GM23338 (cell line): ENCODE data around the gene TBC1D2B. TPM values are rescaled to one million over a fixed set of nuclear protein-coding genes. Genes with fewer than 3 reads are reported as not detected.

ENCODE experiments used
- ATAC-seq: fragments of 200-7000 bp; cut with Tn5 transposase; 3 replicates; pipeline ENCODE4 v1.9.1; 2020
- DNase-seq: peaks from one replicate; pipeline ENCODE4 v3.0.0-alpha.2; 2015; ENCODE audit warnings: low spot score
- H2AFZ ChIP-seq: fragments of 200-600 bp; sonication (generic); 2 replicates; pipeline ENCODE4 v1.8.0; 2016; ENCODE audit warnings: antibody characterized with exemption, mild to moderate bottlenecking, moderate library complexity
- H3F3A ChIP-seq: fragments of 200-600 bp; sonication (generic); replicated peaks from 2 replicates; pipeline ENCODE4 v1.8.0; 2017; ENCODE audit warnings: antibody characterized with exemption, mixed run types, low read depth
- H3K27ac ChIP-seq: fragments of 200-600 bp; sonication (generic); 2 replicates; pipeline ENCODE4 v1.6.1; 2016; ENCODE audit warnings: low read depth
- H3K27me3 ChIP-seq: fragments of 200-600 bp; sonication (generic); 2 replicates; pipeline ENCODE4 v1.8.0; 2016; ENCODE audit warnings: mild to moderate bottlenecking, mixed run types, moderate library complexity; ENCODE audit not compliant: insufficient read depth
- H3K36me3 ChIP-seq: fragments of 200-600 bp; sonication (generic); 2 replicates; pipeline ENCODE4 v1.8.0; 2016; ENCODE audit warnings: mild to moderate bottlenecking; ENCODE audit not compliant: insufficient read depth
- H3K4me1 ChIP-seq: fragments of 200-600 bp; sonication (generic); 2 replicates; pipeline ENCODE4 v1.8.0; 2016; ENCODE audit warnings: mild to moderate bottlenecking, moderate library complexity; ENCODE audit not compliant: insufficient read depth
- H3K4me2 ChIP-seq: fragments of 200-600 bp; sonication (generic); 2 replicates; pipeline ENCODE4 v1.7.1; 2017; ENCODE audit warnings: mixed run types
- H3K4me3 ChIP-seq: fragments of 200-600 bp; sonication (generic); 2 replicates; pipeline ENCODE4 v1.6.1; 2016; ENCODE audit warnings: mixed run types
- H3K79me2 ChIP-seq: fragments of 200-600 bp; sonication (generic); replicated peaks from 2 replicates; pipeline ENCODE4 v1.8.0; 2017; ENCODE audit warnings: mild to moderate bottlenecking; ENCODE audit not compliant: insufficient read depth
- H3K9me2 ChIP-seq: fragments of 200-600 bp; sonication (generic); 2 replicates; pipeline ENCODE4 v1.8.0; 2017; ENCODE audit not compliant: insufficient read depth
- H4K20me1 ChIP-seq: fragments of 200-600 bp; sonication (generic); replicated peaks from 2 replicates; pipeline ENCODE4 v1.8.0; 2017; ENCODE audit warnings: mild to moderate bottlenecking; ENCODE audit not compliant: insufficient read depth
- H3K27ac Mint-ChIP-seq: 2 replicates; pipeline ENCODE4 v1.8.0; 2020; ENCODE audit warnings: inconsistent platforms, mild to moderate bottlenecking, moderate library complexity, mixed read lengths
- H3K27me3 Mint-ChIP-seq: 3 replicates; pipeline ENCODE4 v1.8.0; 2022; ENCODE audit warnings: low read depth, mild to moderate bottlenecking, moderate library complexity, mixed read lengths, inconsistent platforms; ENCODE audit not compliant: insufficient read depth, poor library complexity
- H3K36me3 Mint-ChIP-seq: 3 replicates; pipeline ENCODE4 v1.8.0; 2021; ENCODE audit warnings: low read depth, mild to moderate bottlenecking, inconsistent platforms, moderate library complexity, mixed read lengths
- H3K4me1 Mint-ChIP-seq: 3 replicates; pipeline ENCODE4 v1.8.0; 2020; ENCODE audit warnings: mild to moderate bottlenecking, inconsistent platforms, mixed read lengths
- H3K4me3 Mint-ChIP-seq: 3 replicates; pipeline ENCODE4 v1.8.0; 2021; ENCODE audit warnings: moderate library complexity, mild to moderate bottlenecking, inconsistent platforms, mixed read lengths
- H3K9me3 Mint-ChIP-seq: 3 replicates; pipeline ENCODE4 v1.8.0; 2020; ENCODE audit warnings: moderate library complexity, mild to moderate bottlenecking, inconsistent platforms, mixed read lengths
- CREB1 ChIP-seq: fragments of 250-450 bp; sonication (Bioruptor Pico); IDR thresholded peaks from 2 replicates; pipeline ENCODE4 v1.5.0; 2020; ENCODE audit warnings: low read depth, mild to moderate bottlenecking, moderate library complexity
- CTCF ChIP-seq, 2 experiments: fragments of 200-600 bp in 1 of 2; sonication (generic) in 1 of 2; conservative IDR thresholded peaks; 2 replicates each; pipeline versions ENCODE4 v1.5.1 to v1.6.1; 2016 to 2017; ENCODE audit warnings: antibody characterized with exemption in 2 of 2, low read depth in 2 of 2, mild to moderate bottlenecking in 2 of 2, moderate library complexity in 1 of 2
- ETS1 ChIP-seq: IDR thresholded peaks from 2 replicates; pipeline ENCODE4 v1.6.1; 2016; ENCODE audit warnings: antibody characterized with exemption
- EZH2 ChIP-seq: fragments of 200-600 bp; sonication (generic); IDR thresholded peaks from one replicate; pipeline ENCODE4 v1.8.0; 2017; ENCODE audit warnings: antibody characterized with exemption, mild to moderate bottlenecking, low read depth; ENCODE audit not compliant: unreplicated experiment
- EZH2phosphoT487 ChIP-seq: fragments of 200-600 bp; sonication (generic); IDR thresholded peaks from one replicate; pipeline ENCODE4 v1.8.1; 2018; ENCODE audit warnings: antibody characterized with exemption; ENCODE audit not compliant: unreplicated experiment
- JUNB ChIP-seq: IDR thresholded peaks from one replicate; pipeline ENCODE4 v1.6.1; 2016; ENCODE audit warnings: antibody characterized with exemption; ENCODE audit not compliant: unreplicated experiment
- NANOG ChIP-seq: IDR thresholded peaks from 2 replicates; pipeline ENCODE4 v1.6.1; 2016; ENCODE audit warnings: antibody characterized with exemption, borderline replicate concordance
- POLR2AphosphoS5 ChIP-seq: IDR thresholded peaks from 2 replicates; pipeline ENCODE4 v1.6.1; 2016; ENCODE audit warnings: antibody characterized with exemption, low read depth
- REST ChIP-seq: IDR thresholded peaks from one replicate; pipeline ENCODE4 v1.6.1; 2018; ENCODE audit warnings: antibody characterized with exemption; ENCODE audit not compliant: unreplicated experiment
- STAT1 ChIP-seq: IDR thresholded peaks from one replicate; pipeline ENCODE4 v1.6.1; 2016; ENCODE audit warnings: antibody characterized with exemption; ENCODE audit not compliant: unreplicated experiment
- ZNF331 ChIP-seq: fragments of 250-450 bp; sonication (Bioruptor Pico); IDR thresholded peaks from 2 replicates; pipeline ENCODE4 v1.5.0; 2020; ENCODE audit warnings: low read depth, mild to moderate bottlenecking, moderate library complexity
- ZNF462 ChIP-seq: fragments of 250-450 bp; sonication (Bioruptor Pico); IDR thresholded peaks from 2 replicates; pipeline ENCODE4 v1.5.0; 2020; ENCODE audit warnings: mild to moderate bottlenecking, moderate library complexity
- polyA plus RNA-seq: library from polyadenylated mRNA; unstranded; fragments of >200 nt; fragmentation: Nextera tagmentation; extraction: Ambion mirVana; gene quantifications from 2 replicates; pipeline ENCODE4 v1.2.1, GENCODE V29; 2016
- total RNA-seq: library from RNA; depleted of rRNA; stranded (reverse); fragments of >200 nt; shearing (Covaris generic); gene quantifications from 2 replicates; pipeline ENCODE4 v1.2.3, GENCODE V29; 2014

TBC1D2B gene
- total and polyA plus RNA-seq, 2 experiments from 2014 or later, result 3.6 to 17.8 TPM

- no peaks in the 10 kb centered on the region for H3K9me3 Mint-ChIP-seq
- H3K27ac Mint-ChIP-seq, result no peak overlapping the region
- H3K27ac ChIP-seq, result no peak overlapping the region
- no peak for TF ChIP-seq JUNB
- no peak for TF ChIP-seq CREB1 (CRISPR knock-in tag)
- no peak for TF ChIP-seq NANOG
- no peak for TF ChIP-seq POLR2AphosphoS5
- no peak for TF ChIP-seq ZNF462 (CRISPR knock-in tag)
- no peak for TF ChIP-seq ZNF331
- no peak for TF ChIP-seq EZH2
- no peak for TF ChIP-seq ETS1
- TF ChIP-seq REST, result no peak
- TF ChIP-seq EZH2phosphoT487, result no peak
- no peak for TF ChIP-seq STAT1
- TF ChIP-seq CTCF (conservative IDR thresholded peaks at IDR 0.05; ENCODE audit: low read depth in 2 of 2), result no peak
- no peaks in the 10 kb centered on the region for H3K27me3 ChIP-seq
- H3K4me3 Mint-ChIP-seq, result no peak overlapping the region
- H3K4me3 ChIP-seq, result no peak overlapping the region
- H3K27me3 Mint-ChIP-seq, result peaks cover 9% of the 10 kb centered on the region
- H3K79me2 ChIP-seq, result no peaks in the 10 kb centered on the region
- H3K4me1 ChIP-seq, result no peaks in the 10 kb centered on the region
- DNase-seq (no peak), ATAC-seq (no peak)
- H3F3A ChIP-seq, result no peaks in the 10 kb centered on the region
- H3K4me2 ChIP-seq, result no peak overlapping the region
- H3K9me2 ChIP-seq, result no peaks in the 10 kb centered on the region
- no peak overlapping the region for H2AFZ ChIP-seq
- peaks cover 4% of the 10 kb centered on the region; the same call in 2 of the 3 replicates for H3K36me3 Mint-ChIP-seq
- H3K4me1 Mint-ChIP-seq, result no peaks in the 10 kb centered on the region
- H3K36me3 ChIP-seq, result no peaks in the 10 kb centered on the region
- H4K20me1 ChIP-seq, result no peaks in the 10 kb centered on the region
Measured at GRCh38 chr15:78101423-78102105, 24.1 kb upstream of the TBC1D2B start.
